PC-3 (cell line): ENCODE data around the gene POLR1C. TPM values are rescaled to one million over a fixed set of nuclear protein-coding genes. Genes with fewer than 3 reads are reported as not detected.

Source experiments
- ATAC-seq: fragments of 200-7000 bp; cut with Tn5 transposase; 2 replicates; pipeline ENCODE4 v1.9.1; 2020; ENCODE audit warnings: mild to moderate bottlenecking, moderate library complexity
- BruUV-seq: library from RNA; stranded (reverse); fragments of 400-500 nt; replicated peaks from 2 replicates; lab custom pipeline; 2021; lab: Mats Ljungman, UMichigan
- CTCF ChIA-PET: fragments of 300-600 bp; sonication (Branson Sonifier 250); formaldehyde crosslinking; loops from one replicate; lab custom pipeline; 2022; ENCODE audit warnings: antibody characterized with exemption; lab: Charles Lee
- POLR2A ChIA-PET: fragments of 300-600 bp; sonication (Branson Sonifier 250); formaldehyde crosslinking; loops from one replicate; lab custom pipeline; 2022; ENCODE audit warnings: antibody characterized with exemption; ENCODE audit not compliant: unreplicated experiment; lab: Charles Lee
- DNase-seq: peaks from one replicate; pipeline ENCODE4 v3.0.0-alpha.2; 2015
- H2AFZ ChIP-seq: fragments of 300-600 bp; sonication (generic); 2 replicates; pipeline ENCODE4 v1.6.0; 2016; ENCODE audit warnings: antibody characterized with exemption, low read length
- H3F3A ChIP-seq: fragments of 300-600 bp; sonication (generic); one replicate; pipeline ENCODE4 v1.6.0; 2017; ENCODE audit warnings: antibody characterized with exemption, low read length, control low read depth, mild to moderate bottlenecking; ENCODE audit not compliant: unreplicated experiment
- H3K27ac ChIP-seq: fragments of 300-600 bp; sonication (generic); 2 replicates; pipeline ENCODE4 v1.5.1; 2016; ENCODE audit warnings: mild to moderate bottlenecking, low read length
- H3K27me3 ChIP-seq: fragments of 300-600 bp; sonication (generic); 2 replicates; pipeline ENCODE4 v1.6.1; 2016; ENCODE audit warnings: low read length, mixed read lengths
- H3K36me3 ChIP-seq: fragments of 300-600 bp; sonication (generic); 2 replicates; pipeline ENCODE4 v1.6.1; 2016; ENCODE audit warnings: low read depth, mixed run types, low read length, mixed read lengths
- H3K4me1 ChIP-seq: fragments of 300-600 bp; sonication (generic); 2 replicates; pipeline ENCODE4 v1.5.1; 2016; ENCODE audit warnings: low read length; ENCODE audit not compliant: insufficient read depth
- H3K4me2 ChIP-seq: fragments of 300-600 bp; sonication (generic); 2 replicates; pipeline ENCODE4 v1.6.0; 2016; ENCODE audit warnings: low read length
- H3K4me3 ChIP-seq: fragments of 300-600 bp; sonication (generic); 2 replicates; pipeline ENCODE4 v1.5.1; 2016; ENCODE audit warnings: mild to moderate bottlenecking, low read length, mixed read lengths
- H3K79me2 ChIP-seq: fragments of 300-600 bp; sonication (generic); 2 replicates; pipeline ENCODE4 v1.6.1; 2017; ENCODE audit warnings: low read length, mixed read lengths
- H3K9ac ChIP-seq: fragments of 300-600 bp; sonication (generic); 2 replicates; pipeline ENCODE4 v1.6.0; 2016; ENCODE audit warnings: mild to moderate bottlenecking, low read length
- H3K9me2 ChIP-seq: fragments of 300-600 bp; sonication (generic); replicated peaks from 2 replicates; pipeline ENCODE4 v1.6.1; 2016; ENCODE audit warnings: mixed run types, low read length, mixed read lengths
- H3K9me3 ChIP-seq: fragments of 300-600 bp; sonication (generic); 2 replicates; pipeline ENCODE4 v1.6.1; 2016; ENCODE audit warnings: low read length, mixed read lengths
- H4K20me1 ChIP-seq: fragments of 300-600 bp; sonication (generic); 2 replicates; pipeline ENCODE4 v1.6.1; 2016; ENCODE audit warnings: low read length, mixed read lengths
- CTCF ChIP-seq: fragments of 300-600 bp; sonication (generic); conservative IDR thresholded peaks from 2 replicates; pipeline ENCODE4 v1.5.1; 2017; ENCODE audit warnings: antibody characterized with exemption, low read depth, mild to moderate bottlenecking, low read length
- EZH2 ChIP-seq: fragments of 300-600 bp; sonication (generic); IDR thresholded peaks from one replicate; pipeline ENCODE4 v1.6.1; 2017; ENCODE audit warnings: antibody characterized with exemption, mild to moderate bottlenecking, low read length; ENCODE audit not compliant: unreplicated experiment
- EZH2phosphoT487 ChIP-seq: fragments of 300-600 bp; sonication (generic); IDR thresholded peaks from 2 replicates; pipeline ENCODE4 v1.6.1; 2018; ENCODE audit warnings: mild to moderate bottlenecking, antibody characterized with exemption, low read length, borderline replicate concordance
- intact Hi-C: fragments of 100-400 bp; cut with micrococcal nuclease; formaldehyde crosslinking; loops from 2 replicates; pipeline ENCODE4 v1.9.0; 2023
- total RNA-seq: library from RNA; depleted of rRNA; stranded (reverse); fragments of >200 nt; gene quantifications from 2 replicates; pipeline ENCODE4 v1.2.3, GENCODE V29; 2014

Gene POLR1C
- total RNA-seq, 1 experiment from 2014 or later: 61.4 TPM

- Histone ChIP-seq H3F3A (peaks cover 5% of the 10 kb centered on the region), H2AFZ (no peak overlapping the region), H3K36me3 (peaks cover 4% of the 10 kb centered on the region; the same call in 1 of the 2 replicates), H3K4me2 (no peak overlapping the region), H3K79me2 (no peaks in the 10 kb centered on the region), H3K4me3 (no peak overlapping the region), H3K27me3 (no peaks in the 10 kb centered on the region), H4K20me1 (no peaks in the 10 kb centered on the region), H3K9me2 (no peaks in the 10 kb centered on the region), H3K9ac (no peak overlapping the region), H3K27ac (no peak overlapping the region), H3K9me3 (no peaks in the 10 kb centered on the region), H3K4me1 (peaks cover 7% of the 10 kb centered on the region)
- CTCF ChIA-PET: interaction anchor here (0.5 to 0.6 kb wide), 2 partner anchors 34 to 50 kb away, joined by 4 to 13 read pairs; no protein-coding TSS in a partner anchor
- intact Hi-C loops: loop anchor here (5.0 to 10.0 kb wide), 2 partner anchors 144 to 246 kb away; partner anchors contain the start of gene ZNF318
- no TSS peak for BruUV-seq
- ATAC-seq (no peak), DNase-seq (no peak)
- POLR2A ChIA-PET: no interaction called here
- TF ChIP-seq EZH2 (no peak), CTCF (no peak), EZH2phosphoT487 (no peak)
Observed at GRCh38 chr6:43508481-43509141, 8.3 kb upstream of the POLR1C start.

- peaks cover under 1% of the 10 kb centered on the region; the same call in 1 of the 2 replicates for H3K79me2 ChIP-seq
- TF ChIP-seq EZH2phosphoT487 (no peak), CTCF (no peak), EZH2 (no peak)
- DNase-seq: no peak
- peak overlapping the region; percentile 82 for H3K4me2 ChIP-seq
- H3K4me3 ChIP-seq: peak overlapping the region; percentile 78
- H4K20me1 ChIP-seq: no peaks in the 10 kb centered on the region; the same call in 1 of the 2 replicates
- no peaks in the 10 kb centered on the region for H3K27me3 ChIP-seq
- H2AFZ ChIP-seq: peak overlapping the region; percentile 85
- no peaks in the 10 kb centered on the region for H3K9me3 ChIP-seq
- ChIA-PET CTCF (interaction anchor here (0.5 to 1.3 kb wide), 2 partner anchors 35 to 53 kb away, joined by 3 to 4 read pairs; no protein-coding TSS in a partner anchor), POLR2A (interaction anchor here (0.5 to 0.6 kb wide), 2 partner anchors 39 to 201 kb away, joined by 3 to 16 read pairs; partner anchors contain the start of gene CRIP3)
- peaks cover 8% of the 10 kb centered on the region for H3K4me1 ChIP-seq
- ATAC-seq: peak; percentile 7
- no TSS peak for BruUV-seq
- no peak overlapping the region for H3K27ac ChIP-seq
- H3K36me3 ChIP-seq: peaks cover 5% of the 10 kb centered on the region; the same call in 1 of the 2 replicates
- no peak overlapping the region; the same call in 1 of the 2 replicates for H3K9ac ChIP-seq
- intact Hi-C loops: loop anchor here (5.0 to 10.0 kb wide), 2 partner anchors 145 to 247 kb away; partner anchors contain the start of gene ZNF318
- no peaks in the 10 kb centered on the region for H3K9me2 ChIP-seq
- peaks cover 5% of the 10 kb centered on the region for H3F3A ChIP-seq
Observed at GRCh38 chr6:43509142-43509983, 7.5 kb upstream of the POLR1C start.
